AG08396 (cell line): ENCODE results near the gene CTXN1.
"Not testable (repeated sequence)": the region's sequence is repeated elsewhere in the genome, so short reads cannot be mapped to it uniquely, and the experiment has no call there.

Source experiments
- DNase-seq: peaks from one replicate; pipeline ENCODE4 v3.0.0; 2012; ENCODE audit warnings: low spot score, mixed read lengths

Gene CTXN1

DNA sequence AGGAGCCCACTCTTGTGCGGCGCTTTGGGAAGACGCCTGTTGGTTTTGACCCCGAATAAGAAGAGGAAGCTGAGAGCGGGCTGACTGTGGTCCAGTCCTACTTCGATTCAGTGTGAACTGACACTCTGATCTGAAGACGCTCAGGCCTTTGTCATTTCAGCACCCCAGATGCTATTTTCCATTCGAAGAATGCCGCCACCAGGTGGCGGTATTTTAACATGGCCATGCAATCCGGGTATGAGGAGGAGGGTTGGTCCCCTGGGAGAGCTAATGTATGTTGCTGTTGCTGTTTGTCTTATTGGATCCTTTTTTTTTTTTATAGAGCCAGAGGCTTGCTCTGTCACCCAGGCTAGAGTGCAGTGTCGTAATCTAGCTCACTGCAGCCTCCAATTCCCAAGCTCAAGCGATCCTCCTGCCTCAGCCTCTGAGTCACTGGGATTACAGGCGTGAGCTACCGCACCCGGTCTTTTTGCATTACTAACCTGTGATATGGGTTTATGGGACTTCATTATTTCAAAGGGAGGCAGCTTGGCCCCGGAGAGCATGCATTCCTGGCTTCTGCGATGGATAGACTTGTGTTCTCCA lies 18.3 kb upstream of the CTXN1 start:
- peak; percentile 84 for DNase-seq

DNA sequence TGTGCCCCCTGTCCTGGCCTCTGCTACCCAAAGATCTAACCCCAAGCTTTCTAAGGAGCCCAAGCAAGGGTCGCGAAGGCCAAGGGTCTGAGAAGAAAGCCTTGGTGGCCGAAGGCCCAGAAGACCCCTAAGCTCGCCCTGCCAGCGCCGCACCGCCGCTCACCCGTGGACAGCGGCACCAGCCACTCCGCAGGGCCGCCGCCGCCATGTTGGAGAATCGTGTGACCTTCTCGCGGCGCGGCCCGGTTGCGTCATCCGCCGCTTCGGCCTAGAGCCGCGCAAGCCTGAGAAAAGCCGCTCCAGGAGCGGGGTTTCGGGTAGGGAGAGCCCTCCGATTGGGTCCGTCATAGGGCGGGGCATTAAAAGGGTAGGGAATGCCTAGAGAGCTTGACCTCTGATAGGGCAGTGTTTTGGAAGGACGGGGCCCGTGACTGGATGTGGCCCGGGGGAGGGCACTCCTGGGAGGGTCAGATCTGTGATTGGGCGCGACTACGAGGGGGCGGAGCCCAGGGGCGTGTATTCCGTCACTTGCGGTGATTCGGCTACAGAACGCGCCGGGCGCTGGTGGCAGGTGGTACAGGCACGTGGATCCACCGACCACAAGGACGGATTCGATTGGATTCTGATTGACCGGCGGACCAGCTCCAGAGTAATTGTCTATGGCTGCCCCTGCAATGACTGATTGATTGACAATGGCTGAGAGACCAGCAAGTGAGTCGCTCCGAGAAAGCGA lies 17.7 kb upstream of the CTXN1 start, which contains the start of gene TIMM44:
TSS of gene TIMM44 (minus strand) at position 223 of the 733 bp plus-strand sequence. CDS start at position 208, 15 bp downstream.
- DNase-seq, result peak; percentile 98

DNA sequence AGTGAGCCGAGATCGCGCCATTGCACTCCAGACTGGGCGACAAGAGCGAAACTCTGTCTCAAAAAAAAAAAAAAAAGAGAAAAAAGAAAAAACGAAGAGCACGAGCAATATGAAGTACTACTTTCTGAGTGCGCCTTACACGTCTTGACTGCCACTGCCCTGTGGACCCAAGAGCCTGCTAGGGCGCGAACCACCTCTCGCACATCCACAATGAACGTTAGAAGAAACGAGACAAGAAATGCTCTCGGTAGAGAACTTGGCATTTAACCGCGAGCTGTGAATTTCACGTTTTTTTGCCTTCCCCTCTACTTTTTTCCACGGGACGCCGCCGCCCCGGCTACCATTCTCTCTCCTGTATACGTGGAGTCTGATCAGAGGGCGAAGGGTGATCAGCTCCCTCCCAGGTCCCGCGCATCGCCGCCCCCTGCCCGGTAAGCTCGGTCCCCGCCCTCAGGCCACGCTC lies 17.1 kb upstream of the CTXN1 start:
- DNase-seq, result no peak

DNA sequence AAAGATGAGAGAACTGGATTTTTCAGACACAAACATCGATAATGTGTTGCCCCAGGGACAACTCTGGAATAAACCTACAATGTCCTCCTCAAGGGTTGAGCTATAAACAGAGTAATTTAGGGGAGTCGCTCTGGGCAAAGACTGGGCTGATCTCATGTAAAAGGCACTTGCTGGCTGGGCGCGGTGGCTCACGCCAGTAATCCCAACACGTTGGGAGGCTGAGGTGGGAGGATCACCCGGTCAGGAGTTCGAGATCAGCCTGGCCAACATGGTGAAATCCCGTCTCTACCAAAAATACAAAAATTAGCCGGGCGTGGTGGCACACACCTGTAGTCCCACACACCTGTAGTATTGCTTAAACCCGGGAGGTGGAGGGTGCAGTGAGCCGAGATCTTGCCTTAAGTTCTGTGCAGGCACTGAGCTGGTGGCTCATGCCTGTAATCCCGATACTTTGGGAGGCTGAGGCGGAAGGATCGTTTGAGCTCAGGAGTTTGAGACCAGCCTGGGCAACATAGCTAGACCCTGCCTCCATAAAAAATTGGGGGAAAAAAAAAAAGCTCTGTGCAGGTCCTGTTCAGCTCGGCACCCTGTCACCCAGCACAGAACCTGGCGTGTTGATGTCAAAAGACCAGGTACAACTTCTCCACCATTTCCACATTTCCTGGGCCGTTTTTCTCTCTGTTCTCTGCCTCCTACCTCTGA lies 16.1 kb upstream of the CTXN1 start:
- no peak for DNase-seq

DNA sequence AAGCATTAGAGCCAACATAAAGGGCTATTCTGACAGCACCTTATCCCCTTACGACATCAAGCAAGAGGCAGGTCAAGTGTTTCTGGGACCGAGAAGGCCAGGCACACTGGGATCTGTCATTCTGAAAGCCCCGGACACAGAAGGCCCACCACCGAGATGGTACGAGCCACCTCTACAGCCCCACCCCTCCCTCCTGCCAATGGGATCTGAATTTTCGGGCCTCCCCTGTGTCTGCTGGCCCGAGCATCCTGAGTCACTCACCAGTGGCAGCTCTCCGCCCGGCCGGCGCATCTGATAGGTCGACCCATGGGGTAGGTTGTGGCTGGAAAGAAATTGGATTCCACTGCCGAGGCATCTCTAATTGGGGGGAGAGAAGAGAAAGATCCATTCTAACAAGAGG lies 14.9 kb upstream of the CTXN1 start:
- no peak for DNase-seq

DNA sequence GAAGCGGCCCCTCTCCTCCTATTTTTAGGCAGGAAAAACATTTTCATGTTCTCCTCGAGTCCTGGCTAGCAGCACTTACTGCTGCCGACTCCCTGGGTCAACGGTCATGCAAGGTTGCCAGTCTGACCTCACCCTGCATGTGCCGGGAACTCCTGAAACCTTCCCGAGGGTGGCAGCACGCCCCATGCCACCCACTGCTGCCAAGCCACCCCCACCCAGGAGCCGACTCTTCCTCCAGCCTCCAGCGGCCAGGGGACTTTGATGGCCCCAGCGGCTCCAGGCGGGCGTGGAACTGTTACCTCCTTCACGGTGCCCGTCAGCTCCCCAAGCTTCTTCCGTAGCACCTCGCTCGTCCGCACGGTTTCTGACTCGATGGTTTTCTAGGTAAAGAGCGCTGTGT lies 8.8 kb upstream of the CTXN1 start:
- DNase-seq, result no peak

DNA sequence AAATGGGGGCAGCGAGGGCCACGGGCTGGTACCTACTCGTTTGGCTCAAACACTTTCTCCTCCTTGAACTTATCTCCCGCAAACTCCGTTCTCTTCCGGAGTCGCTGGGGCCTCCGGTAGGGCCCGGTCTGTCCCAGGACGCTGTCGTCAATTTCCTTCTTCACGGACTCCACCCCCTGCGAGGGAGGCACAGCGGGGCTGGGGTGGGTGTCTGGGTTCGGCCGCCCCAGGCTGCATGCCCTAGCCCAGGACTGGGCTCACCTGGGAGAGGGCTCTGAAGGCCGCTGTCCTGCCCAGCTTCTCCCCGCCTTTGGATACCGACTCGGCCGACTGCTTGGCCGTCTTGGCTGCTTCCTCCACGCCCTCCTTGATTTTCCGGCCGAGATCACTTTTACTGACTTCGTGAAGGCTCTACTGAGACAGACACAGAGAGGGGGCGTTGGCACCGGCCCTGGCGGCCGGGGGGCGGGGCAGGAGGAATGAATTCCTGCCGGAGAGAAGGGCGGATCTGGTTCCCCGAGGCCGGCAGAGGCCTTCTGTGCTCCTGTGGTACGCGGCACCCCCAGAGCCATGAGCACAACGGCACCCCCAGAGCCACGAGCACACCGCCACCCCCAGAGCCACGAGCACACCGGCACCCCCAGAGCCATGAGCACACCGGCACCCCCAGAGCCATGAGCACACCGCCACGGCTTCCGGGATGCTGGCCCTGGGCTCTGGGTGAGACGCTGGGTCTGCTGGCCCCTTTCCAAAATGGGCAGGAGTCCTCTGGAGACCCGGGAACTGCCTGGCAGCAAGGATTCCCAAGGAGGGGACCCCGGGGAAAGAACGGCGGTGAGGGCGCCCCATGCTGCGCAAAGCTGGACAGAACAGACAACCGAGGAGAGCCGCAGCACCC lies 8.1 kb upstream of the CTXN1 start:
- no peak for DNase-seq

GRCh38 chr19:7933411-7933810 lies 7.5 kb upstream of the CTXN1 start:
- no peak for DNase-seq

- DNase-seq, result no peak
Measured at GRCh38 chr19:7932930-7933300, 7.0 kb upstream of the CTXN1 start.

GRCh38 chr19:7932276-7932929 lies 6.5 kb upstream of the CTXN1 start:
- DNase-seq, result no peak

GRCh38 chr19:7931221-7932061 lies 5.5 kb upstream of the CTXN1 start:
- DNase-seq, result no peak

GRCh38 chr19:7930765-7931164 lies 4.8 kb upstream of the CTXN1 start:
- no peak for DNase-seq

DNA sequence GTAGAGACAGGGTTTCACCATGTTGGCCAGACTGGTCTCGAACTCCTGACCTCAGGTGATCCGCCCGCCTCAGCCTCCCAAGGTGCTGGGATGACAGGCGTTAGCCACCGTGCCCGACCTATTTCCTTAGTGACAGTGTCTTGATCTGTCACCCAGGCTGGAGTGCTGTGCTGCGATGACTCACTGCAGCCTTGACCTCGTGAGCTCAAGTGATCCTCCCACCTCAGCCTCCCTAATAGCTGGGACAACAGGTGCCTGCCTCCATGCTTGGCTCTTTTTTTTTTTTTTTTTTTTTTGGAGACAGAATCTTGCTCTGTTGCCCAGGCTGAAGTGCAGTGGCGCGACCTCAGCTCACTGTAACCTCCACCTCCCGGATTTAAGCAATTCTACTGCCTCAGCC lies 4.1 kb upstream of the CTXN1 start:
- DNase-seq, result not testable (repeated sequence)

DNA sequence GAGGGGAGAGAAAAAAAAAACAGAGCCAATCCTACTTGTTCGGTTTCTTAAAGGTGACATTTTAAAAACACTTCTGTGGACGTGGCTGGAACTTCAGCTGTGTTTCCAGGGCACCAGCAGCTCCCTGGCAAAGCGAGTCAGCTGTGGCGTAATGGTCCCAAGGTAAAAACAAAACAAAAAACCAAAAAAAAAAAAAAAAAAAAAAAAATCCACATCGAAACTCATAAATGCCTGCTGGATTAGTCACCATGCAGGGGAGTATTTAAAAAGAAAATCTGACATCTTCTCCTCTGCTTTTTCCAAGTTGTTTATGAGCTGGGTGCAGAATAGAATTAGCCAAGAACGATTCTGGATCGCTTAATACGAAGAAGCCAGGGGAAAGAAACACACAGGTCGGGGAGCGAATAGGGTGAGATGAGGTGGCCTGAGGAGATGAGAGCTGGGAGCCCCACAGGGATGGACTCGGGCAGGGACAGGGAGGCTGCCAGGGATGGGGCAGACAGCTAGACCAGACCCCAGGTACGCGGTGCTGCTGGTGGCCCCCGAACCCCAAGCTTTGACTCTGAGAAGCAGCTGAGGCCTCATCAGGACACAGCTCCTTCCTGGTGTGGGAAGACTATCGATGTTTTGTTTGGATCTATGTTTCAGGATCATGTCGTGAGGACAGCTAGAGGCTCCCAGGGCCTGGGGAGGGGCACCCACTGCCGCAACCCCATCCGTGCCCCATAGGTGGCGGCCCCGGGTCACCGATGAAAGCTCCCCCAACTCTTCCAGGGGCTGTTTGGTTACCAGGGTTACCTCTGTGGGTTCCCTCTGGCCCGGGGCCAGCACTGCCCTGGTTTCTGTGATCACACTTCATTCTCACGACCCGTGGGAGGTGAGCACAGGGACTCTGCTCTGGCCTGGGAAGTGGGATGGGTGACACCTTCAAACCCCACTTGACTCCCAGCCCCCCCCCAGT lies 3.1 kb upstream of the CTXN1 start:
- DNase-seq, result peak; percentile 83

DNA sequence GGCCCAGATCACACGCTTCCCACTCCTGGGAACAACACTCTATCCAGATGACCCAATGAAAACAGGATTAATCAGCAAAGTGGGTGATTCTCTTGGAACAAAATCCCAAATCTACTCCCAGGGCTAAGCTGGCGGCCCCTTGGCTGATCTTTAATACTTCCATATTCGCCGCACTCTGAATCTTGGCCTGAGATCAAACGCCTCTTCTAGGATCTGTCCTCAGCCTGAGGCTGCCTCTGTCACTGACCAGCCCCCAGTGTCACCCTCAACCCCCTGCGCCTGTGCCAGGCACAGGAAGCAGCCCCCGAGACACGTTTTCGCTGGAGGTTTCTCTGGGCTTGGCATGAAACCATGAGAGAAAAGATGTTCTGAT lies 2.4 kb upstream of the CTXN1 start:
- no peak for DNase-seq

- DNase-seq, result no peak
Measured at GRCh38 chr19:7927605-7928333, 1.8 kb upstream of the CTXN1 start.

GRCh38 chr19:7926727-7927604 lies 1.0 kb upstream of the CTXN1 start:
- DNase-seq, result no peak
